Fibroblast of skin of scalp (primary cell): Measurements from ENCODE around the gene SLC9A9.

Source experiments
- DNase-seq: peaks from one replicate; pipeline ENCODE4 v3.0.0-alpha.2; 2013

The SLC9A9 gene

DNA sequence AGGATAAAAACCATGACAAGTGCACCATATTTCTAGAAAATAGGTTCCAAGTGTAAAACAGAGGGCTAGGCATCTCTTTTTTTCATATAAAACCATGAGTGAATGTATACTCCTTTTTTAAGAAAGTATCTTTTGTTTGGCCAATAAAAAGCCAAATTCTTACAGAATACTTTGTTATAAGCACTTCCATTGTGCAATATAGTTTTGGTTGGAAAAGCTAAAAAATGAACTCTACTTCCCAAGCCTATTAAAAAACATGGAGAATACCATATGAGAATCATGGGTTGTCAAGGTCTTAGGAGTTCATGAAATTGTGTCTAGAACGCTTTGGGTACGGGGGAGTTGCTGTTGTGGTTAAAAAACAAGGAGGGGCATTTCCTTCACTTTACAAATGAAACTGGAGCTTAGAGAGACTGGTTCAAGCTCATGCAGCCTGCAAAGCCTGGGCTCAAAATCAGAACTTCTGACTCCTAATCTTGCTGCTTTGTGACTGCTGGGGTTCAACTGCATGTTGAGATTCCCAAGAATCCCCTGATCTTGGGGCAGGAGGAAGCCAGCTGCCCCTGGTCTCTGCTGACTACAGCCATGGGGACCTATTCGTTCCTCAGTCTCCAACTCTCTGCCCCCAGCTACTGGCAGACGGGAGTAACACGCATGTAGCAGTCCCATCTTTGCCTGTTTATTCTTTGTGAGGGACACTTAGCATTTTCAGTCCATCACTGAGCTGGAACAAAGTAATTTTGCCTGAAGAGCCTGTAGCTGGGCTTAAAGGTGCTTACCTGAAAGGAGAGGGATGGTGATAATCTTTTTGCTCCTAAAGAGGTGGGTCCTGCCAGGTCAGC is 499.6 kb downstream of the SLC9A9 start:
- peak; percentile 14 for DNase-seq

DNA sequence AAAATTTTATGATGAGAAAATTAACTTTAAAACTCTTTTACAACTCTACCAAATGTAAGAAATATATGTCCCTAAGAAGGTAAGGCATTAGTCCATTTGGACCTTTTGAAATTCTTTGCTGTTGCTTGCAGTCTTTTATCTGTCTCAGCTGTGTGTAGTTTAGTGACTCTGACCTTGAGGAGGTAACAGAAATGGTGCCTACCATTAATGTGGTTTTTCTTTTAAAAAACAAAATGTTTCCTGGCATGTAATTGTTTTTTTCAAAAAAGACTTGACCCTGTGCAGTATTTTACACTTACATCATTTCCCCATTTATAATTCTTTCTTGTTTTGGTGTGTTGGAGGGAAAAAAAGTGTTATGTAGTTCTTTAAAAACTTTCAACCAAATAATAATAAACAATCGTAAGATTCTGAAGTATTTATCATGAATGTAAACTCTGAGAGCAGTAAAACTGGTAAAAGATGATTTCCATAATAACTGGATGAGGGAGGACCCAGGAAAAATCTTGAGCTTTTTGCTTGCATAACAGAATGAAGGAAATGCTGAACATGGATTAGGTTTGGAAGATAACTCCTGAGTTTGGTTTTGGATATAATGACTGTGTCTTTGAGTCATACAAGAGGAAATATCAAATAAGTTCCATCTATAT is 503.6 kb downstream of the SLC9A9 start:
- no peak for DNase-seq

DNA sequence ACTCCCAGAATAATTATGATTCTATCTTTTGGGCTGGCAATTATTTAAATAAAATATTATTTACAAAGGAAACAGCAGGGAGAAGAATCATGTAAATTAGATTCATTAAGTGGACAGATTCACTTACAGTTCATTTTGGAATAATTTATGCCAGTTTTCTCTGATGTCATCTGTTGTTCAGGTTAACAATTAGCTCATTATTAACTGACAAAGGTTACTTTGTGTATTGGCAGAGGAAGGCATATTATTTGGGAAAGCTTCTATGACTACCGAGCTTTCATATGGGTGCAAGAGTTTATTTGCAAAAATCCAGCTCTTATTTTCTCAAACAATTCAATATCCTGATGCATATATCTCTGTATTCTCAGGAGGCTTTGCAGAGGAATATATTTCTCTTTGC is 504.3 kb downstream of the SLC9A9 start:
- DNase-seq: no peak

DNA sequence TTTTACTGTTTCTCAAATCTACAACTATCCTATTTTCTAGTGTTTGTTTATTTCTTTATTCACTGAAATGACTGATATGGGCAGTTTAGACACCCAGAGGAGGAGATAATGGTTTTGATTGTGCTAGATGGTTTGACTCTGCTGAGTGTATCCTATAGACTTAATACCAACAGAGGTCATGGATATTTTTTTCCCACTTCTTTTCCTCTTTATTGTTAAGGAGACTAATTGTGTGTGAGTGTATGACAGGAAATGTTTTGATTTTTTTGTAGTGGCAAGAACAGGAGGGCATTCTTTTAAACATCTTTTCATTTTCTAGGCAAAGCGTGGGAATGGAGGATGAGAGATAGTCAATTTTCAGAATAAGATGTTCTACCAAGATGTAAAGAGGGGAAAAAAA is 505.2 kb downstream of the SLC9A9 start:
- no peak for DNase-seq

DNA sequence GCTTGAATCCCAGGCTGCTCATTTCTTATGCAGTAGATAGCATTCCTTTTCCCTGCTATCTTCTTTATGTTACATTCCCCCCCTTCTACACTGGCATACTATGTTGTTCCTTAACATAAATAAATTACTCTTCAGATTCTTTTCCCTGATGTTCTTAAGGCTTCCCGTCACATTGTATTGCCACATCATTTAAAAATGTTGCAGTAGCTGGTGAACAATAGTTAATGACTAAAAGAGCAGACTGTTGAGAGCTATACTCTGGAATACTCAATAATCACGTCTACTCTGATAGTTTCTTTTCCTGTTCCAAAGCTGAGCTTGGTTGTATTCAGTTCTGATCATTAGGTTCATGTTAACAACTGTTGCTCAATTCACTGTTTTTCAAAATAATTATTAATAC is 508.8 kb downstream of the SLC9A9 start:
- peak; percentile 24 for DNase-seq

DNA sequence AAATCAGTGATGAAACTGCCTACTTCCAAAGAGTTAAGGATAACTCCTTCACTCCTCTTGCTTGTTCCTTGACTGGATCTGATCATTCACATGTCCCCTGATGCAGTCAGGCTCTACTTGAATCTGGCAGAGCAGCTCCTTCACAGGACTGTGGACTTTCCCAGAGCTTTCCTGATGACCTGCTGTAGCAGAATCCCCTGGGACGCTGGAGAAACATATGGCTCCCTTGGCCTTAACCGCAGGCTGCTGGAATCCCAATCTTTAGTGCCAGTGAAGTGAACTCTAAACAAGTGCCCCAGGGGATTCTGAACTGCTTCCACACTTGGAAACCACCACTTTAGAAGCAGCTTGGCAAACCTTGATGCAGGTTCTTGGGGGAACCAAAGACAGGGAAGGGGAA is 510.9 kb downstream of the SLC9A9 start:
- DNase-seq: peak; percentile 84

DNA sequence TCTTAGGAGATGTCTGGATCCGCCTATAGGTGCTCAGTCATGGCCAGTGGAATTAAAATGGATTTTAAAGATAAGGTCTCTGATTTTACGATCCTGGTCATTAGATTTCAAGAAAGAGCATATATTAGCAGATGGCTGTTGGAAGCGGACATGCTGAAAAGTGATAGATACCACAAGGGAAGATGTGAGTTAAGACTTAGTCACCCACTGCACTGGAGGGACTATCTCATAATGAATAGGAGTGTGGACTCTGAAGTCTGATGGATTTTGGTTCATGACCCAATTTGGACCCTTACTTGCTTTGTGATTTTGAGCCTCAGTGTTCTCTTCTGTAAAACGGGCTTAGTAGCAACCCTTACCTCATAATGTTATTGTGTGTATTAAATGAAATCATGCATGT is 514.0 kb downstream of the SLC9A9 start:
- DNase-seq: no peak

DNA sequence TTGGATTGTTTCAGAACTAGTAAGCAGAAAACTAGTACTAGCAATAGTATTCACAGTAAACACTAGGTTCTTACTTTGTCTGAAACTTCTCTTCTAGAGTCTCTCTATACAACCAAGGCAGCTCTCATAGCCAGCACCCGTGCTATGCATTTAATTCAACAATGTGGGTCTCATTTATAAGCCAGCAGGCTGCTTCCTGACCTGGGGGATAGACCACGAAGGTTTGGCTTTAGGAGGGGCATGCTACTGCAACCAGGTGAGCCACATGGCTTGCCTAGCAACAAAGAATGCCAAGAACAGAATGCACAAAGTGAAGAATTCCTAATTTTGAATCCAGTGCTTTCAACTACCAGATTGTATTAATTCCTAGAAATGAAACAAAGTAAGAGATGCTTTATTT is 514.9 kb downstream of the SLC9A9 start:
- no peak for DNase-seq

DNA sequence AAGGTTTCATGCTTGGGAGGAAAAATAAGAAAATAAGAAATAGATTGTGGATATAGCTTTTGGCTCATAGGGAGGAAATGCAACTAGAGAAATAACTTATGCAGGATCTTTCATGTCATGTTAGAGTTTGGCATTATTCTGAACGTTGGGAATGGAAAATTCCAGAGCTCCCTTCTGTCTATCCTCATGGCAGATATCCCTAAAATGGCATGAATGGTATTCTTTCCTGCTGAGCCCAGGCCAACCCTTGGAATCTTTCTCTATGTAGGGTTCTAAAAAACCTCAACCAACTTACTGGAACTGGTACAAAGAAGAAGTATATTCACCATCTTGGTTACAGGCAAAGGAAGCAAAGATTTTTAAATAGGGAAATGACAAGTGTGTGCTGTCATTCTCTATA is 516.2 kb downstream of the SLC9A9 start:
- peak; percentile 84 for DNase-seq

DNA sequence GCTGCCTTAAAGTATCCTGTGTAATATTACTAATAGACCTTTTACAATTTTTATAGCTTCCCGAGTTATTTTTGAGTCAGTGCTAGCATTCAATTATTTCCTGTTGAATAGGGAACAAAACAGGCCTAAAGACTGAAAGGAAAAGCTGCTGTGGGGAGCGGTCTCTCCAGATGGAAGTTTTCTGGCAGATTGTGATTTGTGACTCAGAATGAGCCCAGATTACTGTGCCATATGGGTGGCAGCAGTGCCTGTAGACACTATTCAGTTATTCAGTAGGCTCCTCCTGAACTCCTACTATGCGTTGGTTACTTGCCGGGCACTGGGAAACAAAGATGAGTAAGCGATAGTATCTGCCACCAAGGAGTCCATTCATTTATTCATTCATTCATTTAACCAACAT is 516.9 kb downstream of the SLC9A9 start:
- DNase-seq: peak; percentile 48

DNA sequence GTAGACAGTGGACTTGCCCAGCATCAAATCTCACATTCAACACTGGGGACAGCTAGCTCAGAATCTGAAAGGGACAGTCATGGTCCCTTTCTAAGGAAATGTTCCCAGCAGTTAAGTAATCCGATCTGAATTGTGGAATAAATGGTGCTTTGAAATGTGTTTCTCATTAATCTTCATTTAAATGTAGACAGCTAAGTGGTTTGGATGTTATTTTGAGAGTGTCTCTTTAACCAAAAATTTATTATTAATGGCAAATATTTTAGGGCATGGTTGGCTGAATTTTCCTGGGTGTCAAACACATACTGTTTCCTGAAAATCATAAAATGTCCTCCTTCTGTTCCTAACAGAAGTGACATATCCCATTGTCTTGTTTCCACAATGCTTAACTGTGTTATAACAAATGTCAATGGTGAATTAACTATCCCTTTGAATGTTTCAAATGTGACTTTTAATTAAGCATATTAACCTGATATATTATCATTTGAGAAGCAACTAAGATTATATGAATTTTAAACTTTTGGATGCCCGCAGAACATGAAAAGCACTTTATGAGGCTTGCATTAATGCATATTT is 517.9 kb downstream of the SLC9A9 start:
- peak; percentile 44 for DNase-seq

DNA sequence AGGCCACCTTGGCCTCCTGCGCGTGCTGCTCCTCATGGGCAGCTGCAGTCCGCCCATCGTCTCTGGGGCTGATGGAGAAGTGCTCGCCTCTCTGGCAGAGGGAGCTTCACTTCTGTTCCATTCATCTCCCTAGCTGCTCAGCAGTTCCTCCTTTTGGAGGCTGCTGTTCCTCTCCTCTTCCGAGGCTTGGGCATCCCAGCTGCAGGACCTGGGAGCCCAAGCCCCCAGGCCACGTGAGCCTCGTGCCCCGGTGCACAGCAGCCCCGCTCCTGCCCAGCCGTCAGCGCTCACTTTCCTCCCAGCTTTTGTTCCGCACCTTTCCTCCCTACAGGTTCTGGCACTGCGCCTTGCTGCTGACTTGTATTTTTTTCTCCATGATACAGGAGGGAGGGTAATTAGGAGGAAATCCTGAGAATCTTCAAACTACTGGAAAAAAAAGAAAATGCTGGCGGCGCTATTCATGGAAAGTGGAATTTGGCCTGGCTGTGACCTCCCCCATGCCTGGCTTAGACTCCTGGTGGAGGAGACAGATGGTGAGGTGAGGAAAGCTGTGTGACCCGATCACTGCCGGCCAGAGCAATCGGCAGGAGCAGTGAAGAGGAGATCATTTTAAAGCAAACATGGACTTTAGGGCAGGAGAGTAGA is 518.6 kb downstream of the SLC9A9 start:
- DNase-seq: peak; percentile 25

DNA sequence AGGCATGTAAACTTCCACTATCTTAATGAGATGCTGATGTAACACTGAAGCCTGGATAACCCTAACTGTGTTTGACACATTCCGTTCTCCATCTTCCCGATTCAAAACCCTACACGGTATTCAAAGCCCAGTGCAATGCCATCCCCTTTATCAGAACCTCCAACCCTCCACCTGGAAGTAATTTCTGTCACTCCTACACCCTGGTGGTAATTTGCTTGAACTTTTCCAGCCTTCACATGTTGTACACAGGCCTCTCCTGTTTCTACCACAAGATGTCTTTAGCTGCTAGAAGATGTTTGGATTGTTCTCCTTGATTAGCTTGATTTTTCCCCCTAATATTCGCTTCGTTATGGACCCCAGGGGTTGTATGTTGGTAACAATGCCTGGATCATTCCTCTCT is 519.8 kb downstream of the SLC9A9 start:
- no peak for DNase-seq

DNA sequence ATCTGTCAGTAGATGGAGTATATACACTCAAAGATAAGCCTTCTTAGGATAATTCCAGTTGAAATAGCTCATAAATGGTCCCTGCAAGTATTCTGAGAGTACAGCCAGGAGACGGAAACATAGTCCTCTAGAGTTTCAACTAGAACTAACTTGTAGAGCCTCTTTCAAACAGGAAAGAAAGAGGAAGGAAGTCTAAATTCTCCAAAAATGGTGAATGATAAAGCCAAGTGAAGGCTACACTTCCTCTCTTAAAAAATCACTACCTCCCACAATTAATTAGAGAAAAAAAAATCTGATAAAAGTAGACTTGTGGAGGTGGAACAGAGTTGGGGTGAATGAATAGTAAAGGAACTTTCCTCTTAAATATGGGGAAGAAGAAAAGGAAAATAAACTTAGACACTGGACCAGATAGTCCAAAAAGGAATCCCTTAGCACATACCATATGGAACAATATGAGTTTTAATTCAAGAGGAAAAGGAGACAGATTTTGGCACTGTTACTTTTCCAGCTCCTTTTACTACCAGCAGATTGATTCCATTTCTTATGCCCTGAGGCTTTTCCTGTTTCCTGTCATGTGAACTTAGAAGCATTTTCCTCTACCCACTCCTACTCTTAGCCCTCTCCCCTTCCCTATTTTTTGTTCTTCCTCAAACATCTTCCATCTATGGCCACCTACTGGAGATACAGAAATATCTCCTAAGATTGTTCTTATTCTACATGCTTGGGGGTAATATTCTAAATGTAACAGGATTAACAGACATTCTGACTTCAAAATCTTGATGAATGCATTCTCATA is 521.1 kb downstream of the SLC9A9 start:
- peak; percentile 19 for DNase-seq

DNA sequence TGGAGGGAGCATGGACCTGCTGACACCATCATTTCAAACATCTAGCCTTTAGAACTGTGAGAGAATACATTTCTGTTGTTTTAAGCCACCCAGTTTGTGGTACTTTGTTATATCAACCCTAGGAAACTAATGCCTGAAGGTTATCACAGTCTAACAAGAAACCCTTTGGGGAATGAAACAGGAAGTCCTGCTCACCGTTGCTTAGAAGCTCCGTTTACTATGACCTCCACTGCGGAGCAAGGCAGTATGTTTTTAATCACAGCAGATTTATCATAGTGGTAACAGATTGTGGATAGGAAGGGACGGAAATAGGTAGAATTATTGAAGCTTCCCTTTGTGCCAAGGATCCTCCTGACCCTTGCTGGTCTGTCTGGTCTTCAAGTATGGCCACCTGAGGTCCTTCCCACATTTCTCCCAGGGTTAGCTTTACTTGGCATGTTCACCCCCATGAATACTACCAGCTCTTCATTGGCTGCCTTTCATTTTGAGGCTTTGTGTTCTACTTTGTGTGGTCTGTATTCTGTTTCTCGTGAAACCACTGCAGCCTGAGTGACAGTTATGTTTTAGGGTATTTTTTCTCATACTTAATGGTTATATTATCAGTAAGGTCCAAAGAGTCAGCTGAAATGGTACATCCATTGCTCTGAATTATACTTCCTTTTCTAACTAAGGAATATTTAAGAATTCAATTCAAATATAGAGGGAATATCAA is 527.1 kb downstream of the SLC9A9 start:
- DNase-seq: no peak

DNA sequence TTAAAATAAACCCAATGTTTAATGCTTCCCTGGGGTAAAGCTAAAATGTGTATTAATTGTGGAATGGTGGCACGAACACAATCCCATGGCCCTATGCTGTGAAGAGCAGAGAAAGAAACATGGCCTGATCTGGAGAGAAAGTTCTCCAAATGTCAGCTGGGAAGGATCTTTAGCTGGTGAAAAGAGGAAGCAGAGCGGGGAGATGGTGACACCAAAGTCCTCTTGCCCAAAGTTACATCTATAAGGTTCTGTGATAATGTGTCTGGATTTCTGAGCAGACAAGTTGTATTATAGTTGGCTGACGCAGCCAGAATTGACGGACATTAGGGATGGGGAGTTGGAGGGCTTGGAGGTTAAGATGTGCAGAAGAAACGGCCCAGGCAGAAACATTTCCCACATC is 532.5 kb downstream of the SLC9A9 start:
- no peak for DNase-seq

DNA sequence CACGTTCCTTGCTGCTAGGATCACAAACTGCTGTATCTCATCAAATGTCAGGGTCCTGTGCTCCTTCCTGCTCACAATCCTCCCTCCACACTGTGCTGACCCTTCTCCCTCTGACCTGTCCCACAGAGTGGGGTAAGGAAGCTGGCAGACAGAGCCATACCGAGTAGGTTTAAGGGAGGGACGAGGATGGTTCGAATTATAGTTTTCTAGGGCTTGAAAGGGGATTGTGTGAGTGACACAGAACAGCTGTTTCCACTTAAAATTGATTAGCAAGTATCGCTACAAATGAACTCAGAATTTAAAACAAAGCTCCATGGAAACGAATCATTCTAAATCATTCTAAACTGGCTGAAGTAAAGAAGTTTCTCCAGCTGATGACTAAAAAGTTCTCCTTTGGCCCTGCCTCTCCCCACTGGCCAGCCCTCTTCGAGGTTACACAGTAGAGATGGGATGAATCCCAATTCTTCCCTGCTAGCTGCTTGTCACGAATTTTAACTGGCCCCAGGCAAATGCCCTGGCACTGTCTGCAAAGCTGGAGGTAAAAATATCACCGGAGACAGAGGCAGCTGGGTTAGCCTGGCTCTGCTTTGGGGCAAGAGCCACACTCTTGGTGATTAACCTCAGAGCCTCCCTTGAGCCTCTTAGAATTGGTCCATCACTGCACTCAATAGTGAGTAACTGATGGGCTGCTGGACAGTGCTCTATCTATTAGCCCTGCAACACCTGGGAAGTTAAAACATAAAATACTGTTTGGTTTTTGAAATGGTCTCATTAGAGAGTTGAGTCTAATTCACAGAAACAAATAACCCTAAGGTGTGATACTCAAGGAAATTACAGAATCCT is 533.8 kb downstream of the SLC9A9 start:
- DNase-seq: peak; percentile 39

DNA sequence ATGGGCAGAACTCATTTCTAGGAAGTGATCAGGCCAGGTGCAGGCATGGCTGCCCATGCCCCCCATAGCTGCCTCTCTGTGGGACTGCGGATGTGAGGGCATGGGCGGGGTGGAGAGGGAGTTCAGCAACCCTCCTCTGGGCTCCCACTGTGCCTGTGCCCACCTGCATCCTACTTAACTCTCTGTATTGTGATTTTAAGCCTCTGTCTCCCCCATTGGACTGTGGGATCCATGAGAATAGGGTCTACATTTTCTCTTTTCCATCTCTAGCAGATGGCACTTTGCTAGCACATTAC is 534.4 kb downstream of the SLC9A9 start:
- DNase-seq: no peak

DNA sequence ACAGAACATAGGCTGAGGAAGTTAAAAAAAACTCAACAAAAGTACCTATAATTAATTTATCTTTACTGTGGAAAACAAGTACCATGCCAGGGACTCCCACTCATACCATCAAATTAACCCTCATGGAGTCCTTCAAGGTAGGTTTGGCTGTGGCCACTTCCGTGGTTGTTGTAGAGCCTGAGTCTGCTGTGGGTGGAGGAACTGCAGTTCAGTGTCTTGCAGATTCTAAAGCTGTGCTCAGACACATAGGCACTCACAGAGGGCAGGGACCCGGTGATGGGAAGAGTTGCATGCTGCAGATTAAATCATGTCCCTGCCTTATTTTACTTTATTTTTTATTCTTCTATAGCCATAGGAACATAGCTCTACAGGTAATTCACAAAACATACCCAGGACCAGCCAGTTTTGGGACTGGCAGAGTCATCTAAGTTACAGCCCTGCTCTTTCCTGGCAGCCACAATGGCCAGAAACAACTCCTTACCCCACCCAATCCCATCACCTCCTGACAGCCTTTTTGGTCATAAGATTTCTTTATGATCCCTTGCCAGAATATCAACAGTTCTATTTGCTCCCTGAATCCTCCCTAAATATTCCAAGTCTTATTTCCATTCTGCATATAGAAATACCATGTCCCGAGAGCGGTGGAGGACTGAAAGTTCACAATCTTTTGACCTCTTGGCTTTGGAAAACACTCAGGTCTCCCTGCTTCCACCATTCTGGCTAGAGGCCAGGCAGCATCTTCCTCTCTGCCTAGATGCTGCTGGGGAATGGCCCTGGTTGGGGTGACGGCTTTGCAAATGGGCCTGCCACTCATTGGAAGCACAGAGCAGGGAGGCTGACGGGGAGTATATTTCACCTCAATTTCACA is 535.0 kb downstream of the SLC9A9 start:
- DNase-seq: no peak

DNA sequence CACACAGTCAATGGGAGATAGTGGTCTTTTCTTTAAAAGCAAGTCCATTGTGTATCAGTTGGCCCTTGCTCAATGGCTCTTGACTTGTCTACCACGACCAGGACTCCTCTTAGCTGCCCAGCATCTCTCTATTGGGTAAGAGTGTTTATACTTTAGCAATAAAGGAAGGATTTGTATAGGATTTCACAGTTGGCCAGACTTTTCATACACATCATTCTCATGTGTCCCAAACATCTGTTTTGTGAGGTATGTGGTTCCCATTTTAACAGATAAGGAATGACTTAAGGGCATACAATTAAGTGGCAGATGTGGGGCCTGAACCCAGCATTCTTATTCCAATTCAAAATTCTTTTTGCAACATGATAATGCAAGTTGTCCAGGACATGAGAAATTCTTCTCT is 537.2 kb downstream of the SLC9A9 start:
- no peak for DNase-seq
